Activated T-helper 17 cell treated with anti-CD3 and anti-CD28 coated beads, Interleukin-2, amount 50 U/mL, for 72 hours (primary cell): ENCODE data around the gene TMEM53. TPM values are rescaled to one million over a fixed set of nuclear protein-coding genes. Genes with fewer than 3 reads are reported as not detected.

Experiments used
- ATAC-seq: fragments of 150-1000 bp; cut with Tn5 transposase; replicated peaks from 2 replicates; pipeline ENCODE4 v1.10.0; 2021; ENCODE audit warnings: mild to moderate bottlenecking, moderate library complexity
- H3K27ac Mint-ChIP-seq: one replicate; pipeline ENCODE4 v1.8.0; 2022; ENCODE audit warnings: mixed read lengths
- H3K27me3 Mint-ChIP-seq: one replicate; pipeline ENCODE4 v1.8.0; 2022; ENCODE audit warnings: mixed read lengths
- H3K36me3 Mint-ChIP-seq: one replicate; pipeline ENCODE4 v1.8.0; 2022; ENCODE audit warnings: low read depth, mild to moderate bottlenecking, mixed read lengths
- H3K4me1 Mint-ChIP-seq: one replicate; pipeline ENCODE4 v1.8.0; 2022; ENCODE audit warnings: mixed read lengths
- H3K4me3 Mint-ChIP-seq: one replicate; pipeline ENCODE4 v1.8.0; 2022; ENCODE audit warnings: mild to moderate bottlenecking, mixed read lengths
- H3K9me3 Mint-ChIP-seq: one replicate; pipeline ENCODE4 v1.8.0; 2022; ENCODE audit warnings: mixed read lengths
- total RNA-seq, 2 donors: library from RNA; stranded (reverse); gene quantifications; one replicate each; pipeline ENCODE4 v1.2.3, GENCODE V29; 2022

The TMEM53 gene
- total RNA-seq, 2 donors from 2014 or later = 3.5 to 4.2 TPM

DNA sequence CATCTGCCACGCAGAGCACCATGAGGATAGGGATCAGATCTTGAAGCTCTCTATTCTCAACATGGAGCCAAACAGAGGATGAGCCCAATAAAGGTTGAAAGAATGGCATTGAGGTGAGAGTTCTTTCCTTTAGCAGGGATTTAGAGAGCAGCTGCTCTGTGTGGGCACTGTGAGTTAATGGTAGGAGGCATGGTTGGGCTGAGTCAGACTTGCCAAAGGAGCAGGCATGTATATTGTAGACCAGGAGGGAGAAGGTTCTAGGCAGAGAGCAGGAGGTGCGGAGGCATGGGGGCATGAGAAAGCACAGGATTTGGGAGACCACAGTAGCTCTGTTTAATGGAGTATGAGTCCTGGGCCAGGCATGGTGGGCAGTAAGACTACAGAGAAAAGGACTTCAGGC is 32.0 kb downstream of the TMEM53 start:
- no peak for ATAC-seq
- no peaks in the 10 kb centered on the region for H3K9me3 Mint-ChIP-seq
- no peaks in the 10 kb centered on the region for H3K27me3 Mint-ChIP-seq
- H3K27ac Mint-ChIP-seq = peak overlapping the region; percentile 75
- peaks cover 97% of the 10 kb centered on the region for H3K36me3 Mint-ChIP-seq
- H3K4me3 Mint-ChIP-seq = no peak overlapping the region
- H3K4me1 Mint-ChIP-seq = peaks cover 5% of the 10 kb centered on the region

- Mint-ChIP-seq H3K4me3 (no peak overlapping the region), H3K4me1 (peaks cover 5% of the 10 kb centered on the region), H3K9me3 (no peaks in the 10 kb centered on the region), H3K36me3 (peaks cover 98% of the 10 kb centered on the region), H3K27ac (peak overlapping the region; percentile 75), H3K27me3 (no peaks in the 10 kb centered on the region)
- ATAC-seq = no peak
These were observed 32.9 kb downstream of the TMEM53 start for GRCh38 chr1:44641126-44642102.

DNA sequence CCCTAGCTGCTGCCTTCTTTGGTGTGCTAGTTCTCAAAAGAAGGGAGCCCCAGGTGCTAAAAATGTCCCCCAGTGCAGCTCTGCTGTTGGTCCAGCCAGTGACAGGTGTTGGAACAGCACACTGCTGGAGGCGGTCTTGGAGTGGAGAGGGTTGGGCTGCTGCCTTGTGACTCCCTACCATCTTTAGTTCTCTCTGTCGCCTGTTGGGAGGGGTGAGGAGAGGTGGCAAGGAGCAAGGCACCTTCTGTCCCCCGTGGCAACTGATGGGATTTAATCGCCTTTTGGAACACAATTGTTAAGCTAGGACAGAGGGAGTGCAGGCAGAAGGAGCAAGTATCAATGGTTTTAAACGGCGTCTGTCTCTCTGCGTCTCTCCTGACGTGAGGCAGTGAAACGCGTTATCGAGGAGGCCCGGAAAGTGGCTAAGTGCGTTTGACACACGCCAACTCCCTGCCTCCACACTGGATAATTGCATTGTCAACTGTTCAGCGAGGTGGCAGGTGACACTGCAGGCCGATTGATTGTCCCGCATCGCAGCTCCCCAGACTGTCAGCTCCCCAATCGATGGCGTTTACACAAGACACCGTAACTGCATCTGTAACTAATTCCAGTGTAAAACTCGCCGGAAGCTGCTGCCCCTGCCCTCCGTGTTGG is 34.0 kb downstream of the TMEM53 start:
- H3K4me3 Mint-ChIP-seq = no peak overlapping the region
- H3K4me1 Mint-ChIP-seq = peaks cover 5% of the 10 kb centered on the region
- peaks cover 100% of the 10 kb centered on the region for H3K36me3 Mint-ChIP-seq
- H3K27ac Mint-ChIP-seq = no peak overlapping the region
- no peaks in the 10 kb centered on the region for H3K27me3 Mint-ChIP-seq
- no peak for ATAC-seq
- no peaks in the 10 kb centered on the region for H3K9me3 Mint-ChIP-seq

- H3K36me3 Mint-ChIP-seq = peaks cover 100% of the 10 kb centered on the region
- no peaks in the 10 kb centered on the region for H3K27me3 Mint-ChIP-seq
- ATAC-seq = no peak
- H3K27ac Mint-ChIP-seq = peak overlapping the region; percentile 79
- peaks cover 23% of the 10 kb centered on the region for H3K4me1 Mint-ChIP-seq
- H3K4me3 Mint-ChIP-seq = no peak overlapping the region
- H3K9me3 Mint-ChIP-seq = no peaks in the 10 kb centered on the region
These were observed 36.4 kb downstream of the TMEM53 start for GRCh38 chr1:44637702-44638411.

DNA sequence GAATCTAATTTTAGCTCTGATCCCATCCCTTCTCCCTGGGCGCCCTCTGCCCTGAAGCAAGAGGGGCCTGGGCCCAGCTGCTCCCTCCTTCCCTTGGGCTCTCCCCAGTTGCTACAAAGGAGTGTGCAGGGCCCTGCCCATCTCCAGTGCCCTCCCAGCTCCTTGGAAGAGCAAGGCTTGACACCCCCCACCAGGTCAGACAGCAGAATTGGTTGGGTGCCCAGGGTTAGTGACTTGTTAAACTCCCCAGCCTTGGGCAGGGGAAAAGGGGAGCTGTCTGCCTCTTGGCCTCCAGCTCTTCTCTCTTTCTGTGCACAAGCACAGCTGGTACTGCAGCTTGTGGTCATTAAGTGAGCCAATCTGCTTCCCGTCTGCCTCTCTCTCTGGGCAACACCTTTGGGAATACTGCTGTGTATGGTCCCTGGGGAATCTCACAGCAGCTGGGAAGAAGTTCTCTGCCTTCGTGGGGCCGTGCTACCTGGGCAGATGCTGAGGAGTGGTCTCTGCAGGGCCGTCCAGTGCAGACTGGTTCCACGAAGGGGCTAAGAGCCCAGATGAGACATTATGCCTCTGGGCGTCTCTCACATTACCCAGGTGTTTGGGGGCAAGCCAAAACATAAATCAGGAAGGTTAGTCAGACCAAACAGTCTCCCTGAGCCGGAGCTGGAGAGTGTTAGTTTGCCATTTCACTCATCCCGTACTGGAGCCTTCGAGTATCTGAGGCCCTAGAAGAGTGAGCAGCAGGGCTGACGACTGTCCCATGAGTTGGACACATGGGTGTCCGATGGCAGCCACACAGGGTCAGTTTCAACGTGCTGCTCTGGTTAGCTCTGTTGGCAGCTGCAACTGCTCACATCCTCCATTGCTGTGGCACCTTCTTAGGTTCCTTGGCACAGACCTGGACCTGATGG is 37.3 kb downstream of the TMEM53 start:
- Mint-ChIP-seq H3K9me3 (no peaks in the 10 kb centered on the region), H3K27me3 (no peaks in the 10 kb centered on the region), H3K4me1 (peaks cover 18% of the 10 kb centered on the region), H3K27ac (peak overlapping the region; percentile 61), H3K36me3 (peaks cover 97% of the 10 kb centered on the region), H3K4me3 (no peak overlapping the region)
- no peak for ATAC-seq

GRCh38 chr1:44636083-44636687 is 38.1 kb downstream of the TMEM53 start:
- Mint-ChIP-seq H3K27ac (peak overlapping the region; percentile 61), H3K9me3 (no peaks in the 10 kb centered on the region), H3K27me3 (no peaks in the 10 kb centered on the region), H3K4me1 (peaks cover 19% of the 10 kb centered on the region), H3K36me3 (peaks cover 89% of the 10 kb centered on the region), H3K4me3 (no peak overlapping the region)
- no peak for ATAC-seq

DNA sequence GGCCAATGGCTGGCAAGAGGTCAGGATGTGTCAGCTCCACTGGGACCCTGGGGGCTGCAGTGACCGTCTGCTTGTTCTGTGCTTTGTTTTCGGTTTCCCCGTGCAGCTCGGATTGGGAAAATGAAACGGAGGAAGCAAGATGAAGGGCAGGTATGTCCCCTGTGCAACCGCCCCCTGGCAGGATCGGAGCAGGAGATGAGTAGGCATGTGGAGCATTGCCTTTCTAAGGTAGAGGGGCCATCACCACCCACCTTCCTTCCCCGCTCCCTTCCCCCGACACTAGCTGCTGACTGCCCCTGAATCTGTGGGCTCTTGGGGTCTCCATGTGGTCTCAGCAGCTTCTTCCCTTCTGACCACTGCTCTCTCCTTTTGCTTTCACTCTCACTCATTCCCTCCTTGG is 38.8 kb downstream of the TMEM53 start:
- Mint-ChIP-seq H3K4me1 (peaks cover 26% of the 10 kb centered on the region), H3K27me3 (no peaks in the 10 kb centered on the region), H3K9me3 (no peaks in the 10 kb centered on the region), H3K36me3 (peaks cover 88% of the 10 kb centered on the region), H3K4me3 (no peak overlapping the region), H3K27ac (peak overlapping the region; percentile 73)
- no peak for ATAC-seq

GRCh38 chr1:44634606-44635189 is 39.6 kb downstream of the TMEM53 start:
- Mint-ChIP-seq H3K27ac (peak overlapping the region; percentile 73), H3K4me3 (peak overlapping the region; percentile 73), H3K27me3 (no peaks in the 10 kb centered on the region), H3K9me3 (no peaks in the 10 kb centered on the region), H3K4me1 (peaks cover 28% of the 10 kb centered on the region), H3K36me3 (peaks cover 80% of the 10 kb centered on the region)
- no peak for ATAC-seq

DNA sequence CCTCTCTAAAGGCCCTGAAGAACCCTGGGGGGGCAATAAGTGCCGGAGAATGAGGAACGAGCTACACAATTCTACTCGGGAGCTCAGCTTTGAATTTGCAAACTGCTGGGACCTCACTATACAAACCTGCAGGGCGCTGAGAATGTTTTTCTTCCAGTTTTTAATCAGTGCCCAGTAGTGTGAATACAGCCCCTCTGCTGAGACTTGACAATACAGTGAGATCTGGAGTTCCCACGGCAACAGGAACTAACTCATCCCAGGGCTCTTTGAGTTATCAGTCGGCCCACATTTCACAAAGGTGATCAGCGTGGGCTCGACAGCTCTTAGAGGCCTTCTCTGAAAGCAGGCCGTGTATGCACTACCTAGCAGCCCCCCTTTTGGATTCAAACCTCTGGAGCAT is 41.7 kb downstream of the TMEM53 start:
- ATAC-seq = no peak
- Mint-ChIP-seq H3K27ac (peak overlapping the region; percentile 73), H3K4me3 (peak overlapping the region; percentile 73), H3K36me3 (peaks cover 59% of the 10 kb centered on the region), H3K9me3 (no peaks in the 10 kb centered on the region), H3K27me3 (no peaks in the 10 kb centered on the region), H3K4me1 (peaks cover 28% of the 10 kb centered on the region)

- peaks cover 28% of the 10 kb centered on the region for H3K4me1 Mint-ChIP-seq
- H3K36me3 Mint-ChIP-seq = peaks cover 52% of the 10 kb centered on the region
- peak overlapping the region; percentile 73 for H3K4me3 Mint-ChIP-seq
- no peaks in the 10 kb centered on the region for H3K27me3 Mint-ChIP-seq
- H3K9me3 Mint-ChIP-seq = no peaks in the 10 kb centered on the region
- ATAC-seq = peak; percentile 88
- peak overlapping the region; percentile 73 for H3K27ac Mint-ChIP-seq
These were observed 42.4 kb downstream of the TMEM53 start for GRCh38 chr1:44631647-44632539.

DNA sequence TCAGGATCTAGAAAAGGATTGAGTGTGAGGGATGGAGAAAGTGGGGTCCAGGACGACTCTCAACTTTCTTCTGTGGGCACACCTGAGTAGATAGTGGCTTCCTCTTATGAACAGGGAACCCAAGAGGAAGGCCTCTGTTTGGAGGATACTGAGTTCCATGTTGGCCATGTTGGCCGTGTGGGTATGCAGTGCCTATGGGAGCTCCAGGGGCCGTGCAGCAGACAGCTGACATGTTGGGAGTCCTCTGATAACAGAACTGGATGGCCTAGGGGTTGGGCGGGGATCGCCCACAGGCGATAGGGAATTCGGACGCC is 43.0 kb downstream of the TMEM53 start:
- Mint-ChIP-seq H3K27ac (peak overlapping the region; percentile 73), H3K9me3 (no peaks in the 10 kb centered on the region), H3K36me3 (peaks cover 46% of the 10 kb centered on the region), H3K4me3 (peak overlapping the region; percentile 73), H3K4me1 (peaks cover 28% of the 10 kb centered on the region), H3K27me3 (no peaks in the 10 kb centered on the region)
- ATAC-seq = peak; percentile 16

DNA sequence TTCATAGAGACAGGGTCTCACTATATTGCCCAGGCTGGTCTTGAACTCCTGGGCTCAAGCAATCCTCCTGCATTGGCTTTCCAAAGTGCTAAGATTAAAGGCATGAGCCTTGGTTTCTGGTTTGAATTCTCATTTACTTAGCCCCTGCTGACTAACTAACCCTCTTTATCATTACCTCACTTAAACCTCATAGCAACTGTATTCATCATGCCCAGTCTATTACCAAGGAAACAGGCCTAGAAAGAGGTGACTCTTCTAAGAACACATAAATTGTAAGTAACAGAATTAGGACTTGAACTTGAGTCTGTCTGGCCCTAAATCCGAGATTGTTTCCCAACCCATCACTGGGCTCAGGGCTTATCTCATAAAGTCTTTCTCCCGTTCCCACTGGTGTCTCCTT is 44.2 kb downstream of the TMEM53 start:
- Mint-ChIP-seq H3K36me3 (peaks cover 35% of the 10 kb centered on the region), H3K27me3 (no peaks in the 10 kb centered on the region), H3K4me1 (peaks cover 28% of the 10 kb centered on the region), H3K4me3 (peak overlapping the region; percentile 73), H3K27ac (peak overlapping the region; percentile 73), H3K9me3 (no peaks in the 10 kb centered on the region)
- no peak for ATAC-seq
